Neural cell (in vitro differentiated cells): ENCODE measurements around the gene KLHL17. TPM values are rescaled to one million over a fixed set of nuclear protein-coding genes. Genes with fewer than 3 reads are reported as not detected.

Source experiments
- H2AFZ ChIP-seq: fragments of 200-600, 300-800 bp; sonication (generic), shearing (Covaris generic); 2 replicates; pipeline ENCODE4 v1.6.0; 2014; ENCODE audit warnings: low read depth, mild to moderate bottlenecking, antibody characterized with exemption, low read length, moderate library complexity
- H3F3A ChIP-seq: fragments of 200-600 bp; shearing (Covaris generic); 2 replicates; pipeline ENCODE4 v1.6.1; 2016; ENCODE audit warnings: mild to moderate bottlenecking, moderate library complexity, mixed read lengths, antibody characterized with exemption, low read length; ENCODE audit not compliant: insufficient read depth, poor library complexity, severe bottlenecking
- H3K27ac ChIP-seq: fragments of 200-600, 300-800 bp; sonication (generic), shearing (Covaris generic); 2 replicates; pipeline ENCODE4 v1.5.1; 2014; ENCODE audit warnings: mild to moderate bottlenecking, low read length, moderate library complexity
- H3K27me3 ChIP-seq: fragments of 300-800, 200-600 bp; sonication (generic), shearing (Covaris generic); 2 replicates; pipeline ENCODE4 v1.6.0; 2014; ENCODE audit warnings: mild to moderate bottlenecking, low read depth, low read length, moderate library complexity; ENCODE audit not compliant: insufficient read depth
- H3K36me3 ChIP-seq: fragments of 300-800, 200-600 bp; sonication (generic), shearing (Covaris generic); 2 replicates; pipeline ENCODE4 v1.5.1; 2014; ENCODE audit warnings: mild to moderate bottlenecking, antibody characterized with exemption, low read length, moderate library complexity; ENCODE audit not compliant: insufficient read depth
- H3K4me2 ChIP-seq: fragments of 300-800, 200-600 bp; sonication (generic), shearing (Covaris generic); 2 replicates; pipeline ENCODE4 v1.6.0; 2014; ENCODE audit warnings: mild to moderate bottlenecking, low read length
- H3K4me3 ChIP-seq: fragments of 300-800, 200-600 bp; sonication (generic), shearing (Covaris generic); 2 replicates; pipeline ENCODE4 v1.5.1; 2014; ENCODE audit warnings: mild to moderate bottlenecking, low read length, moderate library complexity
- H3K79me2 ChIP-seq: fragments of 200-600 bp; shearing (Covaris generic); replicated peaks from 2 replicates; pipeline ENCODE4 v1.6.0; 2014; ENCODE audit warnings: mild to moderate bottlenecking, low read length, moderate library complexity; ENCODE audit not compliant: insufficient read depth
- H3K9ac ChIP-seq: fragments of 300-800, 200-600 bp; sonication (generic), shearing (Covaris generic); 2 replicates; pipeline ENCODE4 v1.6.1; 2016; ENCODE audit warnings: mild to moderate bottlenecking, low read length, mixed read lengths
- H3K9me2 ChIP-seq: fragments of 200-600 bp; shearing (Covaris generic); 2 replicates; pipeline ENCODE4 v1.6.1; 2016; ENCODE audit warnings: mild to moderate bottlenecking, low read length, mixed read lengths; ENCODE audit not compliant: insufficient read depth
- H3K9me3 ChIP-seq: fragments of 200-600, 300-800 bp; sonication (generic), shearing (Covaris generic); 2 replicates; pipeline ENCODE4 v1.6.1; 2016; ENCODE audit warnings: mild to moderate bottlenecking, mixed run types, low read length, moderate library complexity, mixed read lengths
- H4K20me1 ChIP-seq: fragments of 200-600 bp; shearing (Covaris generic); 2 replicates; pipeline ENCODE4 v1.6.1; 2016; ENCODE audit warnings: mild to moderate bottlenecking, mixed run types; ENCODE audit not compliant: insufficient read depth
- EP300 ChIP-seq: fragments of 450-650 bp; conservative IDR thresholded peaks from 2 replicates; pipeline ENCODE4 v1.6.1; 2014; ENCODE audit warnings: antibody characterized with exemption, mild to moderate bottlenecking, moderate library complexity; ENCODE audit not compliant: poor library complexity, severe bottlenecking
- EZH2 ChIP-seq: fragments of 200-600, 300-800 bp; shearing (Covaris generic), sonication (generic); IDR thresholded peaks from 2 replicates; pipeline ENCODE4 v1.6.1; 2014; ENCODE audit warnings: antibody characterized with exemption, low read length, borderline replicate concordance, mild to moderate bottlenecking; ENCODE audit not compliant: insufficient read depth, poor library complexity, severe bottlenecking
- MXI1 ChIP-seq: fragments of 450-650 bp; conservative IDR thresholded peaks from 2 replicates; pipeline ENCODE4 v1.6.1; 2014; ENCODE audit warnings: antibody characterized with exemption, mild to moderate bottlenecking; ENCODE audit not compliant: poor library complexity, severe bottlenecking
- POLR2AphosphoS5 ChIP-seq: IDR thresholded peaks from 2 replicates; pipeline ENCODE4 v1.6.1; 2012
- RAD21 ChIP-seq: fragments of 450-650 bp; conservative IDR thresholded peaks from 2 replicates; pipeline ENCODE4 v1.6.1; 2014; ENCODE audit warnings: antibody characterized with exemption, mild to moderate bottlenecking, moderate library complexity
- SMC3 ChIP-seq: fragments of 450-650 bp; conservative IDR thresholded peaks from 2 replicates; pipeline ENCODE4 v1.6.1; 2014; ENCODE audit warnings: antibody characterized with exemption, mild to moderate bottlenecking, moderate library complexity; ENCODE audit not compliant: poor library complexity
- TAF1 ChIP-seq: IDR thresholded peaks from 2 replicates; pipeline ENCODE4 v1.6.1; 2012; ENCODE audit warnings: low read depth
- polyA plus RNA-seq: library from polyadenylated mRNA; depleted of rRNA; stranded (reverse); fragments of >200 nt; gene quantifications from 2 replicates; pipeline ENCODE4 v1.2.3, GENCODE V29; 2014
- TF ChIP-seq, protein P1 (sequence below): IDR thresholded peaks from 2 replicates; pipeline ENCODE4 v1.6.1; 2012; ENCODE audit warnings: borderline replicate concordance
- TF ChIP-seq, protein P2 (sequence below): fragments of 450-650 bp; IDR thresholded peaks from 2 replicates; pipeline ENCODE4 v1.5.1; 2014; ENCODE audit warnings: antibody characterized with exemption, mild to moderate bottlenecking, moderate library complexity; ENCODE audit not compliant: poor library complexity, severe bottlenecking

KLHL17 gene
- polyA plus RNA-seq, 1 donor from 2014 or later = 52.3 TPM

DNA sequence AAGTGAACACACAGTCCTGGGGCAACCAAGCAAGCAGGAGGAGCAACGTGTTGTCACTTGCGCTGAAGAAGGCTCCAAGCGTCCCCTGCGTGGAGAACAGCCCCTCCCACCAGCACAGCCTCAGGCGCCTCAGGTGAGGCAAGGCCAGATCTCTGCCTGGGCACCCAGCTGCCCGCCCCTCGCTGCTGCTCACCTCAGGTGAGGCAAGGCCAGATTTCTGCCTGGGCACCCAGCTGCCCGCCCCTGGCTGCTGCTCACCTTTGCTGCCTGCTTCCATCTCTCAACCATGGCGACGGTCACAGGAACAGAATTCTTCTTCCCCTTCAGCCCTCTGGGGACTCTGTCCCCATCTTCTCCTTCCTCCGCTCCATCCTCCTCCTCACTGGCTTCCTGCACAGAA, 3.7 kb upstream of the KLHL17 start:
- H3K27me3 ChIP-seq = no peaks in the 10 kb centered on the region
- H3K9me3 ChIP-seq = no peaks in the 10 kb centered on the region
- no peaks in the 10 kb centered on the region for H4K20me1 ChIP-seq
- H3K79me2 ChIP-seq = peaks cover 7% of the 10 kb centered on the region
- no peak overlapping the region for H3K27ac ChIP-seq
- no peak overlapping the region for H2AFZ ChIP-seq
- H3K36me3 ChIP-seq = no peaks in the 10 kb centered on the region
- H3K4me2 ChIP-seq = no peak overlapping the region
- no peak overlapping the region for H3K4me3 ChIP-seq
- no peaks in the 10 kb centered on the region for H3F3A ChIP-seq
- H3K9ac ChIP-seq = no peak overlapping the region
- no peaks in the 10 kb centered on the region for H3K9me2 ChIP-seq
- TF ChIP-seq EZH2 (no peak), TAF1 (no peak), RAD21 (no peak), SMC3 (no peak), MXI1 (no peak), EP300 (no peak), POLR2AphosphoS5 (no peak)
- TF ChIP-seq, protein P1, sequence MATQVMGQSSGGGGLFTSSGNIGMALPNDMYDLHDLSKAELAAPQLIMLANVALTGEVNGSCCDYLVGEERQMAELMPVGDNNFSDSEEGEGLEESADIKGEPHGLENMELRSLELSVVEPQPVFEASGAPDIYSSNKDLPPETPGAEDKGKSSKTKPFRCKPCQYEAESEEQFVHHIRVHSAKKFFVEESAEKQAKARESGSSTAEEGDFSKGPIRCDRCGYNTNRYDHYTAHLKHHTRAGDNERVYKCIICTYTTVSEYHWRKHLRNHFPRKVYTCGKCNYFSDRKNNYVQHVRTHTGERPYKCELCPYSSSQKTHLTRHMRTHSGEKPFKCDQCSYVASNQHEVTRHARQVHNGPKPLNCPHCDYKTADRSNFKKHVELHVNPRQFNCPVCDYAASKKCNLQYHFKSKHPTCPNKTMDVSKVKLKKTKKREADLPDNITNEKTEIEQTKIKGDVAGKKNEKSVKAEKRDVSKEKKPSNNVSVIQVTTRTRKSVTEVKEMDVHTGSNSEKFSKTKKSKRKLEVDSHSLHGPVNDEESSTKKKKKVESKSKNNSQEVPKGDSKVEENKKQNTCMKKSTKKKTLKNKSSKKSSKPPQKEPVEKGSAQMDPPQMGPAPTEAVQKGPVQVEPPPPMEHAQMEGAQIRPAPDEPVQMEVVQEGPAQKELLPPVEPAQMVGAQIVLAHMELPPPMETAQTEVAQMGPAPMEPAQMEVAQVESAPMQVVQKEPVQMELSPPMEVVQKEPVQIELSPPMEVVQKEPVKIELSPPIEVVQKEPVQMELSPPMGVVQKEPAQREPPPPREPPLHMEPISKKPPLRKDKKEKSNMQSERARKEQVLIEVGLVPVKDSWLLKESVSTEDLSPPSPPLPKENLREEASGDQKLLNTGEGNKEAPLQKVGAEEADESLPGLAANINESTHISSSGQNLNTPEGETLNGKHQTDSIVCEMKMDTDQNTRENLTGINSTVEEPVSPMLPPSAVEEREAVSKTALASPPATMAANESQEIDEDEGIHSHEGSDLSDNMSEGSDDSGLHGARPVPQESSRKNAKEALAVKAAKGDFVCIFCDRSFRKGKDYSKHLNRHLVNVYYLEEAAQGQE = no peak
- TF ChIP-seq, protein P2, sequence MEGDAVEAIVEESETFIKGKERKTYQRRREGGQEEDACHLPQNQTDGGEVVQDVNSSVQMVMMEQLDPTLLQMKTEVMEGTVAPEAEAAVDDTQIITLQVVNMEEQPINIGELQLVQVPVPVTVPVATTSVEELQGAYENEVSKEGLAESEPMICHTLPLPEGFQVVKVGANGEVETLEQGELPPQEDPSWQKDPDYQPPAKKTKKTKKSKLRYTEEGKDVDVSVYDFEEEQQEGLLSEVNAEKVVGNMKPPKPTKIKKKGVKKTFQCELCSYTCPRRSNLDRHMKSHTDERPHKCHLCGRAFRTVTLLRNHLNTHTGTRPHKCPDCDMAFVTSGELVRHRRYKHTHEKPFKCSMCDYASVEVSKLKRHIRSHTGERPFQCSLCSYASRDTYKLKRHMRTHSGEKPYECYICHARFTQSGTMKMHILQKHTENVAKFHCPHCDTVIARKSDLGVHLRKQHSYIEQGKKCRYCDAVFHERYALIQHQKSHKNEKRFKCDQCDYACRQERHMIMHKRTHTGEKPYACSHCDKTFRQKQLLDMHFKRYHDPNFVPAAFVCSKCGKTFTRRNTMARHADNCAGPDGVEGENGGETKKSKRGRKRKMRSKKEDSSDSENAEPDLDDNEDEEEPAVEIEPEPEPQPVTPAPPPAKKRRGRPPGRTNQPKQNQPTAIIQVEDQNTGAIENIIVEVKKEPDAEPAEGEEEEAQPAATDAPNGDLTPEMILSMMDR = no peak

DNA sequence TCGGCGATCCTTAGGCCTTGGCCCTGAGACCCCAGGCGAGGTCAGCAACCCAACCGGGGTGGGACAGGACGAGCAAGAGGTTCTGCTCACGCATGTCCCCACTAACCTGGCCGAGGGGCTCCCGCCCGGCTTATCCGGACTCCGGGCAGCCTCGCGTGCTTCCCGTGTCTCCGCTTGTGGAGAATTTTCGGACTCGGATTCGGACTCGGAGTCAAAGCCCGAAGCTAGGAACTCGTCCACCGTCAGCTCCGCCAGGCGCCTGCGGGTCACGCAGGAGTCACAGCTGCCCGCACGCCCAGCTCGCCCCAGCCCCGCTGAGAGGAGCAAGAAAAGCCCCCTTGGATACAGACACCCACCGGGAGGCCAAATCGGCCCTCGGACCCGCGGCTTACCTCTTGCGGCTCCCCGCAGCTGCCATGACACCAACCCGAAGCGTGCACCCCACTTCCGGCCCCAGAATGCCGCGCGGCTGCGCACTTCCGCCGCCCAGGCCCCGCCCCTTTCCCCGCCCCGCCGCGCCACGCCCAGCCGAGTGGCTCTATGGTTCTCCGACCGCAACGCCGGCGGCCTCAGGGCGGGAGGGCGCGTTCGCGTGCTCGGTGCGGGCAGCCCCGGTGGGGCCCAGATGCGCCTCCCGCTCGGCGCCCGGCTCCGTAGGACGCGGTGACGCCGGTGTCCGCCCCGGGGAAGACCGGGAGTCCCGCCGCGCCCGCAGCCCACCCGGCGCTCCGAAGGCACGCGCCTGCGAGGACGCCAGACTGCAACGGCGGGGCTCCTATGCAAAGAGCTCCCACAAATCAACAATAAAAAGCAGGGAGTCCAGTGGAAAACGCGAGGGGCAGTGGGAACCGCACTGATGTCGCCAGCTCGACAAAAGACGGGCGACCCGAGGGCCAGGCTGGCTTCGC, 1.3 kb upstream of the KLHL17 start, which contains the start of gene NOC2L:
Gene NOC2L, minus strand, starts transcription at position 434 of the 908 bp plus-strand sequence. Its CDS starts 16 bp downstream, at position 418.
- peak within 1 kb of the TSS; percentile 74 for H3K9ac ChIP-seq

More for the DNA sequence above, 1.3 kb upstream of the KLHL17 start, which contains the start of gene NOC2L:
- Histone ChIP-seq H3K27me3 (no peaks in the 10 kb centered on the region), H2AFZ (no peak within 1 kb of the TSS), H4K20me1 (no peaks in the 10 kb centered on the region), H3K4me3 (peak within 1 kb of the TSS; percentile 93), H3K27ac (peak within 1 kb of the TSS; percentile 28), H3K9me2 (no peaks in the 10 kb centered on the region), H3K4me2 (peak within 1 kb of the TSS; percentile 69), H3K79me2 (peaks cover 7% of the 10 kb centered on the region), H3F3A (no peaks in the 10 kb centered on the region), H3K36me3 (no peaks in the 10 kb centered on the region), H3K9me3 (no peaks in the 10 kb centered on the region)
- TF ChIP-seq POLR2AphosphoS5 (peak; percentile 81), TAF1 (no peak), RAD21 (peak; percentile 35), SMC3 (peak; percentile 21), EP300 (peak; percentile 14), EZH2 (no peak), MXI1 (peak; percentile 95)
- TF ChIP-seq, protein P2 = no peak
- TF ChIP-seq, protein P1 = peak; percentile 49
